T-helper 2 cell treated with Interferon-gamma antibody and Interleukin-4, amounts not matched to agents 100 ng/mL and 5 ng/mL, for 36 hours (primary cell): Measurements from ENCODE around the gene CHURC1. TPM values are rescaled to one million over a fixed set of nuclear protein-coding genes. Genes with fewer than 3 reads are reported as not detected.

ENCODE experiments used
- intact Hi-C: fragments of 100-400 bp; cut with micrococcal nuclease; formaldehyde crosslinking; loops from one replicate; pipeline ENCODE4 v1.15.1; 2023
- total RNA-seq: library from RNA; stranded (reverse); gene quantifications from 2 replicates; pipeline ENCODE4 v1.2.3, GENCODE V29; 2022

CHURC1 gene
- total RNA-seq, 1 donor from 2014 or later = 72.9 TPM

- intact Hi-C loops = loop anchor here (5.0 kb wide), 1 partner anchor 307 kb away; no protein-coding TSS in a partner anchor
Measured at GRCh38 chr14:64979336-64980074, 65.2 kb downstream of the CHURC1 start.

GRCh38 chr14:64983439-64984310 lies 69.4 kb downstream of the CHURC1 start:
- intact Hi-C loops = loop anchor here (1.0 to 5.0 kb wide), 2 partner anchors 160 to 311 kb away; no protein-coding TSS in a partner anchor

Other genes starting within 250 kb of the CHURC1 start
- 26.3 and 26.7 TPM in 2 replicates for gene PLEKHG3, start 210.0 kb upstream of the CHURC1 start, total RNA-seq
- gene SPTB, start 34.5 kb upstream of the CHURC1 start, total RNA-seq = 0.07 TPM in 1 of 2 replicates, not detected in the other
- not detected in 2 replicates for gene GPX2, start 28.3 kb downstream of the CHURC1 start, total RNA-seq
- 3.2 and 3.4 TPM in 2 replicates for gene RAB15, start 57.9 kb downstream of the CHURC1 start, total RNA-seq
- gene FNTB, start 72.4 kb downstream of the CHURC1 start, total RNA-seq = 14.7 and 15.9 TPM in 2 replicates
- gene MAX, start 188.1 kb downstream of the CHURC1 start, total RNA-seq = 163 and 168 TPM in 2 replicates